MV-4-11 (cell line): ENCODE data around the gene TMC5.

ENCODE experiments used
- DNase-seq: peaks from one replicate; lab custom pipeline; 2025; lab: John Stamatoyannopoulos, UW

The TMC5 gene

DNA sequence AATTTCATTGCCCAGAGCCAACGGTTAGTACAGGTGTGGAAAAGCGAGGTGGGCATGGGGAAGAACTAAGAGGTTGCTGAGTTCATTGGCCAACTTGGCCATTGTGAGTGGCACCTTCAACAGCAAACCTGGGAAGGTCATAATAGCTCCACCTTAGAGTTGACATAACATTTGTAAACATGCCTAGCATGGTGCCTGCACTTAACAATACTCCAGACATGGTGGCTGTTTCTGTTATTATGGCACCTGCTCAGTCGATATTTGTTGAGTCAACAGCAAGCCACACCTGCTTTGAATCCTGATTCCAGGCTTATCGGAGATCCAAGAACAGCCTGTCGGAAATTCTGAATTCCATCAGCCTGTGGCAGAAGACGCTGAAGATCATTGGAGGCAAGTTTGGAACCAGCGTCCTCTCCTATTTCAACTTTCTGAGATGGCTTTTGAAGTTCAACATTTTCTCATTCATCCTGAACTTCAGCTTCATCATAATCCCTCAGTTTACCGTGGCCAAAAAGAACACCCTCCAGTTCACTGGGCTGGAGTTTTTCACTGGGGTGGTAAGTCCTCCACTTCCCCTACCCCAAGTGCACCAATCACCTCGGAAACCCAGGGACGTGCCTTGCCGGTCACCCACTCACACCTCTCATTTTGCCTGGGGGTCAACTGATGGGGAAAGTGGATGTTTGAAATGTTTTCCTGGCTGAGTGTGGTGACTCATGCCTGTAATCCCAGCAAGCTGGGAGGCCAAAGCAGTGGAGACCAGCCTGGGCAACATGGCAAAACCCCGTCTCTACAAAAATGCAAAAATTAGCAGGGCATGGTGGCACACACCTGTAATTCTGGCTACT lies 46.0 kb downstream of the TMC5 start:
- no peak for DNase-seq

DNA sequence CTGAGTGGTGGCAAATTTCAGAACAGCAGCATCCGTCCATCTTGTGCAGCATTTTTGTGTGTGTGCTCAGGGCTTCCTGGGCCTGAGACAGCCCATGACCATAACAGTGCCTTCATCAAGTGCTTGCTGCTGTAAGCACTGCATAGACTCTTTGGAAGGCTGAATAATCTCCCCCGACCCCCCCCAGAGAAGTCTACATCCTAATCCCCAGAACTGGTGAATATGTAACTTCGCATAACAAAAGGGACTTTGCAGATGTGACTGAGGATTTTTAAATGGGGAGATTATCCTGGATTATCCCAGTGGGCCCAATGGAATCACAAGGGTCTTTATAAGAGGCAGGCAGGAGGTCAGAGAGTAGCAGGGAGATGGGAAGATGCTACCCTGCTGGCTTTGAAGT lies 50.6 kb downstream of the TMC5 start:
- DNase-seq = no peak

DNA sequence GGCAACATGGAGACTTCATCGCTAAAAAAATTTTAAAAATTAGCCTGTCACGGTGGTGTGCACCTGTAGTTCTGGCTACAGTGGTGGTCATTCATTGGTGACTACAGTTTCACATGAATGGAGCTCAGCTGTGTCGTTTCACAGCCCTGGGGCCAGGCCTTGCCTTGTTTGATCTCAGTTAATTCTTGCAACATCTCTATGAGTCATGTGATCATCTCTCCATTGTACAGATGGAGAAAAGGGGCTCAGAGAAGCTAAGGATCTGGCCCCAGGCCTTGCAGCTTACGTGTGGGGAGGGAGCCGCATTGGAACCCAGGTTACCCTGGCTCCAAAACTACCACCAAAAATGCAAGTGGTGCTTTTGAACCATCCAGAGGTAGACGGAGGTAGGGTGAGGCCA lies 54.8 kb downstream of the TMC5 start:
- DNase-seq = no peak

DNA sequence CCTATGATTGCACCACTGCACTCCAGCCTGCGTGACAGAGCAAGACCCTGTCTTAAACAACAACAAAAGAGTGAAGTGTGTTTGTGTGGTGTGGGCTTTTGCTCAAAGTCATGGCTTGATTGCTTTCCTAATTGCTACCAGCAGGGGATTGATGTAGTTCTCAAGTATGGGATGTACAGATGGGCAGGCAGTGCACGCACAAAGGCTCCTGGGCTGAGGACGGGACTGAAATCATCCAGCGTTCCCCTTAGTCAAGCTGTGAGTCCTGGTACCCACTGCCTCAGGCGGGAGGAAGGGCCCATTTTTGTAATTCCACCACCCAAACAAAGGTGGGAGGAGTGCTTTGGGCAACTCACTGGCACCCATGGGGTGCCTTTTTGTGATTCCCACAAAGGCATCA lies 56.9 kb downstream of the TMC5 start:
- DNase-seq = no peak

DNA sequence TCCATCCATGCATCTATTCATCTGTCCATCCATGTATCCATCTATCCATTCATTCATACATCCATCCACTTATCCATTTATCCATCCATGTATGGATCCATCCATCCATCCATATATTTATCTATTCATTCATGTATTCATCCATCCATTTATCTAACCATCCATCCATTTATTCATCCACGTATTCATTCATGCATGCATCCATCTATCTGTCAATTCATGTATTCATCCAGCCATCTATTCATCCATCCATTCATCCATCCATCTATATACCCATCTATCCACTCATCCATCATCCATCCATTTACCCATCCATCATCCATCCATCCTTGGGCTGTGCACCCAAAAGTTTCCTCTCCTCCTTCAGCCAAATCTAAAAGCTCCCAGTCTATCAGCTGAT lies 60.8 kb downstream of the TMC5 start:
- no peak for DNase-seq

DNA sequence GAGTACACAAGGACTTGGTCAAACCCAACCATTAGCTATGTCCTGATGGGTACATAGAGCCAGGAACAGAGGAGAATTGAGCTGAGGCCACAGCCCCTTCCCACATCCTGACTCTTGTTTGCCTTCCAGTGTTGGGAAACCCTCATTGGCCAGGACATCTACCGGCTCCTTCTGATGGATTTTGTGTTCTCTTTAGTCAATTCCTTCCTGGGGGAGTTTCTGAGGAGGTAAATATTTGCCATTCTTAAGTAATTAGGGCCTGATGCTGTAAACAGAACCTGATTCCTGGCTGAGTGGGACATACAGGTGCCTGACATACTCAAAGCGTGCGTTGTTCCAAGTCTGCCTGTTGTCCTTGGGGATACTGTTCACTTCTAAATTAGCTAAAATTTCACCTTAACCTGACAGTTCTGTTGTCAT lies 61.6 kb downstream of the TMC5 start:
- DNase-seq = no peak

DNA sequence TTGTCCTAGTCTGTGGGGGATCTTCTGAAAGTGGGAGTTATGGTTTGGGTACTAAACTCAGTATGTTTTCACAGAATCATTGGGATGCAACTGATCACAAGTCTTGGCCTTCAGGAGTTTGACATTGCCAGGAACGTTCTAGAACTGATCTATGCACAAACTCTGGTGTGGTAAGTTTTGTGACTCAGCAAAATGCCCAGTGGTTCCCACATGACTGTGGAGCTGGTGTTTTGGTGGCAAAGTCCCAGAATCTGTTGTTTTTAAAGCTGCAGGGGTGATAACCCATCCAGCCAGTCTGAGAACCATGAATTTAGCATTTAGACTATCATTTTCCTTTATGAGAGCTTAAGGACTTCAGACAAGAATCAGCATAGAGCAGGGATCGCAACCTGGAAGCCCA lies 63.6 kb downstream of the TMC5 start:
- DNase-seq = no peak

DNA sequence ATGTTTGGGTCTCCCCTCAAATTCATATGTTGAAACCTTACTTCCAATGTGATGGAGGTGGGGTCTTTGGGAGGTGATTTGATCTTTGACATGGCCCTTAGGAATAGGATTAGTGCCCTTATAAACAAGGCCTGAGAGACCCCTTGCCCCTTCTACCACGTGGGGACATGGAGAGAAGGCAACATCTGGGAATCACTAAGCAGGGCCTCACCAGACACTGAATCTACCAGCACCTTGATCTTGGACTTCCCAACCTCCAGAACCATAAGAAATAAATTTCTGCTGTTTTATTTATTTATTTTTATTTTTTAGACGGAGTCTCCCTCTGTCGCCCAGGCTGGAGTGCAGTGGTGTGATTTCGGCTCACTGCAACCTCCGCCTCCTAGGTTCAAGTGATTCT lies 64.1 kb downstream of the TMC5 start:
- DNase-seq = no peak

DNA sequence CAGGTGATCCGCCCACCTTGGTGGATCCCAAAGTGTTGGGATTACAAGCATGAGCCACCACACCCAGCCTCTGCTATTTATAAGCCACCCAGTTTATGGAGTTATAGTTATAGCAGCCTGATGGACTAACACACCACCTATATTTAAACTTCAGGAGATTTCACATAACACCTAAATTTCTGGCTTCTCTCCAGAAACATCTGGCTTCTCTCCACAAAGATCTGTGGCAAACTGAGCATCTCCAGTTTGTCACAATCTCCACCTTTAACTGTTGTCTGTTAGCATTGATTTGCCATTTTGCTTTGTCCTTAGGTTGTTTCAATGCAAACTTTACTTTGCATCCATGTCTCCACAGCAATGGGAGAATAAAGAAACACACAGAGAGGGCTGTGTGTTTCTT lies 64.6 kb downstream of the TMC5 start:
- DNase-seq = no peak

DNA sequence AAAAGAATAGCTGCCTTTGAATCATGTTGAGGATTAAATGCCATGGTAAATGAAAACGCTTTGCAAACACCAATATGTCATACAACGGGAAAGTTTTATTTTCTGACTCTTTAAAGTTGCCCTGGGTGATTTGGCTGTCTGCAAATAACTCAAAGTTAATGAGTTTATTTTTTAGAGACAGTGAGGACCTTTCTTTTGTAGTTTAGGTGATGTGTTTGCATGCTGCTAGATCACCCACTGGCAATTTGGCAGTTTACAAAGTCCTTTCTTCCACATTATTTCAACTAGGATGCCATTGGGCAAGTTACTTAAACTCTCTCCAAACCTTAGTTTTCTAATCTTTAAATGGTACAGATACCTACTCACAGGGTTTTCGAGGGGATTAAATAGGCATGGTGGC lies 66.4 kb downstream of the TMC5 start:
- DNase-seq = no peak

DNA sequence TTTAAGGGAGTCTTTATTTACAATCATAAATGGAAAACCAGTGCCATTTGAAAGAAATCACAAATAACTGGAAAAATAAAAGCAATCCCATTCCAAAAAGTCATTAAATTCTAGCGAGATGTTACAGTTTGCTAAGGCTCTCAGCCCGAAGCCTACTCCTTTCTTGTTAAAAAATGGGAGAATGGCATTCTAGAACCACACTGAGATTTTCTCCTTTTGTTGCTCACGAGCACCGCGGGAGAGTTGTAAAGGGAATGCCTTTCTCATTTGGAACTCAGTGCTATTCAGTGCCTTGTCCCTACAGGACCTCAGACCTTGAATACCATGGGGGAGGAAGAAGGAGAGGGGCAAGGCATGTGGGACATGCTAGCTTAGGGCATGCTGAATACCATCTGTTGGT lies 67.9 kb downstream of the TMC5 start:
- no peak for DNase-seq

DNA sequence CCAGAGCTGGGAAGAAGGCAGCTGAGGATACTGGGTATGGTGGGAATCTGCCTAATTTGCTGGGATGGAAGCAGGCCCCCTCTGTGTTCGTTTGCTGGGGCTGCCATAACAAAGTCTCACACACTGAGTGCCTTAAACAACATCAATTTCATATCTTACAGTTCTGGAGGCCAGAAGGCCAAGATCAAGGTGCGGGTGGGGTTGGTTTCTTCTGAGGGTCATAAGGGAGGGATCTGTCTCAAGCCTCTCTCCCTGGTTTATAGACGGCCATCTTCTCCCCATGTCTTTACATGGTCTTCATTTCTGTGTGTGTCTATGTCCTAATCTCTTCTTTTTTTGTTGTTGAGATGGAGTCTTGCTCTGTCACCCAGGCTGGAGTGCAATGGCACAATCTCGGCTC lies 68.4 kb downstream of the TMC5 start:
- DNase-seq = no peak

DNA sequence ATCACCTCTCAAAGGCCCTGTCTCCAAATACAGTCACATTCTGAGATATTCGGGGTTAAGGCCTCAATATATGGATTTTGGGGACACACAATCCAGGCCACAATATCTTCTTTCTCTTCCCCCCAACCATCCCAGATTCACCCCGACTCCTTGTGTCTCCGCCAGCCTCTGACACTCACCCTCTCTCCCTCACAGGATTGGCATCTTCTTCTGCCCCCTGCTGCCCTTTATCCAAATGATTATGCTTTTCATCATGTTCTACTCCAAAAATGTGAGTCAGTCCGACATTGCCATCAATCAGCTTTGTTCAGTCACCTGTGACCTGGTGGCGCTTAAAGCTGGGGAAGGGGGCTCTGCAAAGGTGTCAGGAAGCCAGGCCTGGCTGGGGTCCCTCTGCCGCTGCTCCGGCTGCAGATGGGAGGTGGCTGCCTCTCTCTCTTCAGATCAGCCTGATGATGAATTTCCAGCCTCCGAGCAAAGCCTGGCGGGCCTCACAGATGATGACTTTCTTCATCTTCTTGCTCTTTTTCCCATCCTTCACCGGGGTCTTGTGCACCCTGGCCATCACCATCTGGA lies 69.2 kb downstream of the TMC5 start:
- DNase-seq = no peak

DNA sequence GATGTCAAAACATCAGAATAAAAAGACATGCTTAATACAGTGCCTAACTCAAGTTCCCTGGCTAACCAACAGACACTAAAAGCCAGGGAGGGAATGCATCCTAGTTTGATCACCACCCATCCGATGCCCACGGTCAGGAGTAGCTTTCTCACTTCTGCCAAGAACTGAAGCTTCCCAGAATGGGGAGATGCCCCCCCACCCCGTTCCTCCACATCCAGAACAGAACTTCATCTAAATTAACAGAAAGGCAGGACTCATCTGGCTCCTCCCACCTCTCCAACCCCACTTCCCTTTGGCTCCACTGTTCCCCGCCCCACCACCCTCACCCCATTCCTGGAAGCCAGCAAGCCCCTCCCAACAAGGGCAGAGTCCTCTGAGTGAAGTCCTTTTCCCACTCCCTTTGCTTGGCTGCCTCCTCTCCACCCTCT lies 70.5 kb downstream of the TMC5 start:
- no peak for DNase-seq

DNA sequence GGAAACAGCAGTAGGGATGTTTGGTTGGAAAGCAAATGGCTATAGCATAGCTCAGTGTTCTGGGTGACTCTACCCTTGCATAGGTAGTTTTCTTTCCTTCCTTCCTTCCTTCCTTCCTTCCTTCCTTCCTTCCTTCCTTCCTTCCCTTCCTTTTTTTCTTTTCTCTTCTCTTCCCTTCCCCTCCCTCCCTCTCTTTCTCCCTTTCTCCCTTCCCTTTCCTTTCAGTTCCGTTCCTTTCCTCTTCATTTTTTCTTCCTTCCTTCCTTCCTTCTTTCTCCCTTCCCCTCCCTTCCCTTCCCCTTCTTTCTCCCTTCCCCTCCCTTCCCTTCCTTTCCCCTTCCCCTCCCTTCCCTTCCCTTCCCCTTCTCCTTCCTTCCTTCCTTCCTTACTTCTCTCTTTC lies 72.9 kb downstream of the TMC5 start:
- no peak for DNase-seq

DNA sequence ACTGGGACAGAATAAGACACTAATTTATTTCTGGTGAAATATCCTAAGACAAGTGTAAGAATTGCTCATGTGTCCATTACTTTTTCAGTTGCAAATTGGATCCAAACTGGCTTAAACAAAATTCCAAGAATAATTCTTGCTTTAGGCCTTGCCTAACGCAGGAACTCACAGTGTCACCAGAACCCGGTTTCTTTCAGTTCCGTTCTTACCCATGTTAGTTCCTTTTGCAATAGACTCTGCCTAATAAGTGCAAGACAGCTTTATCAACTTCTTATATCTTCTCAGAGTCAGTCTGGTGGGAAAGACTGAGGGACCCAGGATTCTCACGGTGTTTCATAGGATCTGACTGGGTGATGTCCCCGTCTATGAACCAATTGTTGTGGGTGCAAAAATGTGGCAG lies 79.5 kb downstream of the TMC5 start:
- DNase-seq = peak; percentile 86

DNA sequence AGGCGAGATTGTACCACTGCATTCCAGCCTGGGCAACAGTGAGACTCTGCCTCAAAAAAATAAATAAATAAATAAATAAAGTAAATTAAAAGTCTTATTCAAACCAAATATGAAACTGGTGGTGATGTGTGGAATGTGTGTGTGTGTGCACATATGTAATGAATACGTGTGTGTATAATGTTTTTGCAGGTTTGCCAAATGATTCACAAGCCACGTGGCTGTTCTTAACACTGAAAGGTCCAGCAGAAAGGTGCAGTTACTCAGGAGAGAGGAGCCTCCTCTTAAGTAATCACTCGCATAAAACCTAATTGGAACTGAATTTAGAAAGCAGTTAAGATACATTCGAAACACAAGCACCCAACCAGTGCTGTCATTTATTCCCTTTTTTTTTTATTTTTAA lies 81.3 kb downstream of the TMC5 start:
- DNase-seq = no peak

DNA sequence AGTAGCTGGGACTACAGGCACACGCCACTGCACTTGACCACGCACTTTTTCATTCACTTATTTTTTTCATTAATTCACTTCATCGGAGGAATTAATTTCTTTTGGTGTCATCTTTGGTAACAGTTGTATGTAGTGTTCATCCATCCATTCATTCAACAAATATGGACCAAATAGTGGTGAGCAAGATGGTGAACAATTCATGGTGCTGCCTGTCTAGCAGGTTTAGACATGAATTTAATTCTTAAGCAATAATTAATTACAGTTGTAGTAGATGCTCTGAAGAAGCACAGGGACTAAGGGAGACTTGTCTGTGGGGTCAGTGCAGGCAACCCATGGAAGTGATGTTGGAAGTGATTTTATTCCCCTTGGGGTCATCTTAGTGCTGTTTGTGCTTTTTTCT lies 81.8 kb downstream of the TMC5 start:
- DNase-seq = no peak

DNA sequence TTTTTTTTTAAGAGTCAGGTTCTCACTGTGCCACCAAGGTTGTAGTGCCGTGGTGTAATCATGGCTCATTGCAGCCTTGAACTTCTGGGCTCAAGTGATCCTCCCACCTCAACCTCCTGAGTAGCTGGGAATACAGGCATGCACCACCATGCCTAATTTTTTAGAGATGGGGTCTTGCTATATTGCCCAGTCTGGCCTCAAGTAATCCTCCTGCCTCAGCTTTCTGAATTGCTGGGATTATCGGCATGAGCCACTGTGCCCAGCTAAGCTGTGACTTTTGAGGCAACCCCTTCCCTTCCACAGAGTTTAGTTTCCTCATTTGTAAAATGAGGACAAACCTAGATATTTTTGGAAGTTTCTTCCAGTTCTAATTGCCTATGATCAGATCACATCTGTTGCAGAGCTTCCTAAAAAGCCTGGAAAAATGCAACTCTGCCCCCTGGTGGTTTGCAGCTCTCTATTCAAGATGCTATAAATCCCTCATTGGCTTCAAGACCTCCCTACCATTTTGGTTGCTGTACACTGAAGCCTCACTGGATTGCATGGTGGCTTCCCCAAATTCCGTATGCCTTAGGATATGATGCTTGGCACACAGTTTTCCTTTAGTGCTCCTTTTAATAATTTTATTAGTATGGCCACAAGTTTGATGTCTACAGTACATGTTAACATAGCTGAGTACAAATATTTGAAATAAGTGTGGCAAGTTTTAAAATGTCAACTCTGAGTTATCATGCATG lies 84.9 kb downstream of the TMC5 start:
- DNase-seq = peak; percentile 79

DNA sequence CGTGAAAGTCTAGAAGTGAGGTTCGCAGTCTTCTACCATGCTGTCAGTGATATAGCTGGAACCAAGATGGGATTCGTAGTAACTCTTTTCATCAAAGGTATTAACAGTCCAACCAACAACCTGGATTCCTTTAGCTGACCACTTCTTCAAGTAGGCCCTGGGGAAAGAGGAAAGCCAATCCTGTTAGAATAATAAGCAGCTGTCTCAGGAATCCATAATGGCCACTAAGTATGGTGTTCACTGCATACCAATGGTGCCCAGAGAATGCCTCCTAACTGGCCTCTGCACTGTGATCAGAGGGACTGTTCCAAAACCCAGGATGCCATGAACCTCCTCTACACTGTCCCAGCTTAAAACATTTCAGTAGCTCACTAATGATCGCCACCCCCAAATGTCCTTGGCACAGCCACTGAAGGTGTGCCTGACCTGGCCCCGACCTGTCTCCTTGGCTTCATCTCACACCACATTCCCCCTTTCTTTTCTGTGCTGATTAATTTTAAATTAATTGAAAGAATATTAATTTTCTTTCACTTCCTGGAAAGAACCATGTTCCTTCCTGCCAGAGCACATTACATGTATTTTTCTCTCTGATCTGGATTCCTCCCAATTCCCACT lies 85.9 kb downstream of the TMC5 start:
- DNase-seq = no peak

DNA sequence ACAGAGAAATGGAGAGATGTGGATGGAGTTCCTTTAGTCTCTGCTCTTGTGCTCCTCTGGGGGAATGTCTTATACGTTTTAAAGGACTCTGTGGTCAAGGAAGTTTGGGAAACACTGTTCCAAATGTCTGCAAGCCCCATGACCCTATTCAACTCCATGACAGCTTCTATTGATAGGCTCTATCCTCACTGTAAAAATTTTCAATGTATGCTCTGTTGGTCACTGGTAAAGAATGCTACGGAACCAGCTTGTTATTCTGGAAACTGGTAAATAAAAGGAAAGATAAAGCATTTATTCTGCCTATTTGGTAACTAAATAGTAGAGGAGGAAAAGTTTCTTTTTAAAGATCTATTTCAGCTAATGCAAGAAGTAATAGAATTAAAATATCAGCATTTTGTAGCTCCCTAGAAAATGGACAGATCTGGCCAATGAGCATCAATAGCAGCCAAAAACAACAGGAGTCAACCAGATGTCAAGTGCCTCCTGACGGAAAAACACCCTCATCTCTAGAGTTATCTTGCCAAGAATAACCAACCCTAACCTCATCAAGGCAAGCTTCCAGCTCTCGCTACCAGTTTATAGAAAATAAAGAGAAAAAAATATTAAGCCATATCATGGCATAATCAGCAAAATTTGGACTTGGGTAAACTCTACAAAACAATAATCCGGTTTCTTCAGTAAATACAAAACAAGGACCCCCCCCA lies 88.1 kb downstream of the TMC5 start:
- DNase-seq = no peak

DNA sequence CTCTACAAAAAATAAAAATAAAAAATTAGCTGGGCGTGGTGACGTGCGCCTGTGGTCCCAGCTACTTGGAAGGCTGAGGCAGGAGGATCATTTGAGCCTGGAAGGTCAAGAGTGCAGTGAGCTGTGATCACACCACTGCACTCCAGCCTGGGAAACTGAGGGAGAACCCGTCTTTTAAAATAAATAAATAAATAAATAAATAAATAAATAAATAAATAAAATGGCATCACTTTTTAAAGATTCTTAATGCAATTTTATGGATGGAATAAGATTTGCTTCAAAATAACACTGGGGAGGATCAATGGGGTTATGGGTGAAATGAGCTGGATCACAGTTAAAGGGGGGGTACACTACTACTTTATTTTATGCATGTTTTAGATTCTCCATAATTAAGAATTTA lies 89.3 kb downstream of the TMC5 start:
- no peak for DNase-seq
